Natural killer cell (primary cell): ENCODE measurements around the gene CEP41. TPM values are rescaled to one million over a fixed set of nuclear protein-coding genes. Genes with fewer than 3 reads are reported as not detected.

ENCODE experiments used
- ATAC-seq, 3 donors: fragments of 150-1000 bp in 2 of 3; fragments of 200-7000 bp in 1 of 3; cut with Tn5 transposase; 1 replicate in 1 of 3; 2 replicates in 2 of 3; pipeline ENCODE4 v1.10.0; 2021; ENCODE audit warnings: mild to moderate bottlenecking in 2 of 3, moderate library complexity in 2 of 3
- DNase-seq, 2 donors: peaks; one replicate each; pipeline versions ENCODE4 v3.0.0 to v3.0.0-alpha.2; 2013 to 2021; ENCODE audit warnings: mixed read lengths in 1 of 2
- H3K27ac ChIP-seq: one replicate; pipeline ENCODE4 v1.5.1; 2013; ENCODE audit warnings: mild to moderate bottlenecking, low read length
- H3K27me3 ChIP-seq: one replicate; pipeline ENCODE4 v1.6.1; 2013; ENCODE audit warnings: low read length; ENCODE audit not compliant: control insufficient read depth, insufficient read depth
- H3K36me3 ChIP-seq: one replicate; pipeline ENCODE4 v1.6.1; 2013; ENCODE audit warnings: low read length; ENCODE audit not compliant: control insufficient read depth, insufficient read depth
- H3K4me1 ChIP-seq: one replicate; pipeline ENCODE4 v1.6.1; 2013; ENCODE audit warnings: low read length; ENCODE audit not compliant: control insufficient read depth, insufficient read depth
- H3K4me3 ChIP-seq: one replicate; pipeline ENCODE4 v1.5.1; 2013; ENCODE audit warnings: low read length
- H3K9me3 ChIP-seq: one replicate; pipeline ENCODE4 v1.6.1; 2013; ENCODE audit warnings: low read length; ENCODE audit not compliant: control insufficient read depth, insufficient read depth
- H3K27ac Mint-ChIP-seq, 2 donors: one replicate each; pipeline ENCODE4 v1.8.0; 2022; ENCODE audit warnings: mild to moderate bottlenecking in 2 of 2, mixed read lengths in 2 of 2, moderate library complexity in 1 of 2
- H3K27me3 Mint-ChIP-seq, 2 donors: one replicate each; pipeline ENCODE4 v1.8.0; 2022; ENCODE audit warnings: low read depth in 2 of 2, mixed read lengths in 2 of 2
- H3K36me3 Mint-ChIP-seq: one replicate; pipeline ENCODE4 v1.8.0; 2022; ENCODE audit warnings: mixed read lengths
- H3K4me1 Mint-ChIP-seq, 2 donors: one replicate each; pipeline ENCODE4 v1.8.0; 2022; ENCODE audit warnings: mixed read lengths in 2 of 2
- H3K4me3 Mint-ChIP-seq: one replicate; pipeline ENCODE4 v1.8.0; 2022; ENCODE audit warnings: mild to moderate bottlenecking, moderate library complexity, mixed read lengths
- H3K9me3 Mint-ChIP-seq, 2 donors: one replicate each; pipeline ENCODE4 v1.8.0; 2022; ENCODE audit warnings: mixed read lengths in 2 of 2
- CTCF ChIP-seq: fragments of 200-600 bp; IDR thresholded peaks from one replicate; pipeline ENCODE4 v1.8.0; 2022; ENCODE audit warnings: antibody characterized with exemption
- WGBS: methylation state at CpG from one replicate; pipeline ENCODE4 v1.1.7; 2013; ENCODE audit warnings: missing lambda C conversion rate; ENCODE audit not compliant: insufficient coverage; 5-methylcytosine and 5-hydroxymethylcytosine counted together
- intact Hi-C: fragments of 100-400 bp; cut with micrococcal nuclease; formaldehyde crosslinking; loops from one replicate; pipeline ENCODE4 v1.14.2; 2022
- total RNA-seq, 4 donors: library from RNA; stranded (reverse); fragments of 120-200 nt in 1 of 4; gene quantifications; one replicate each; pipeline versions ENCODE4 v1.2.3 to v1.2.4, GENCODE V29; 2013 to 2022

The CEP41 gene
- total RNA-seq, 3 donors from 2014 or later (not counting 1 experiment from before 2014, with no cell fraction given), result 8.7 to 14.2 (median 11.2) TPM

DNA sequence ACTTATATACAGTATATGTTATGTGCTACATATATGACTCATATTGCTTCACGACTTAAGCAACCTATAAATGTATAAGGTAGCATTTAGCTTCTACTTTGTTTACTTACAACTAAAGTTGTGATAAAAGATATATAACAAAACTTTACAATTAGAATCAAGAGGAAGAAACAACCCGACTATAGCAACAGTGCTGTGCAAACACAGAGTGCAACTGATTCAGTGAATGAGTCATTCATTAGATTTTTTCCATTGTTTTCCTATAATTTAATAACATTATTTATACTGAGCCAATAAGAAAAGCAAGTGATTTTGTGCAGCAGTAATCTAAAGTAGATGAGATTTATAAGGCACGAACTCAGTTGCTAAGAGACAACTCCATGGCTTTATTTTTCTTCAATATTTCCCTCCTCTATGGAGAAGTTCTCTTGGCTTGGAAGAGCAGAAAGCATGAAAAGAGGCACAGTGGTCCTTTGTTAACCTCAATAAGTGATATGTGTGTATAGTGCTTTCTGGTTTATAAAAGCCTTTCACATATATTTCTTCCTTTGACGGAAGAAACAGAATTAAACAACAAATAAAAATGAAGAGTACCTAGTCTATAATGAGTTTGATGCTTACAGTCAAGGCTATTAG lies 19.8 kb downstream of the CEP41 start:
- Mint-ChIP-seq H3K36me3 (no peaks in the 10 kb centered on the region), H3K4me3 (no peak overlapping the region), H3K9me3 (no peaks in the 10 kb centered on the region), H3K4me1 (peaks cover 29 to 31% of the 10 kb centered on the region in 2 donors), H3K27me3 (no peaks in the 10 kb centered on the region), H3K27ac (no peak overlapping the region)
- Histone ChIP-seq H3K36me3 (no peaks in the 10 kb centered on the region), H3K4me3 (no peak overlapping the region), H3K27me3 (no peaks in the 10 kb centered on the region), H3K9me3 (no peaks in the 10 kb centered on the region), H3K4me1 (no peaks in the 10 kb centered on the region), H3K27ac (no peak overlapping the region)
- no CpG with 5 or more reads among the region's 4 CpGs for WGBS
- ATAC-seq (no peak), DNase-seq (no peak)
- TF ChIP-seq CTCF, result no peak
- intact Hi-C loops, result no loop called here

DNA sequence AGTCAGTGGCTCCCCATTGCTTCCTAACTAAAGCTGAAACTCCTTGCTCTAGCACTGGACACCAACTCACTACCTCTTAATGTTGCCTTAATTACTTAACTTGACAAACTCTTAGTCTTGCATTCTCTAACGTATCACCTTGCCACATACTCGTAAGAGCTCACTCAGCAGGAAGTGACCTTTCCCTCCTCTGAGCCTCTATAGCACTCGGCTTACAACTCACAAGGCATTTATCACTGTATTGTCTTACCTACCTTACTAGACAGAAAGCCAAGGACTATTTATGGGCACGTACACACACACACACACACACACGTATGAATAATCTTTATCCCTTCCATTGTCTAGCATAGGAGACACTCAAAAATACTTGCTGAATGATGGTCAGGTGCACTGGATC lies 21.2 kb downstream of the CEP41 start:
- intact Hi-C loops, result no loop called here
- Mint-ChIP-seq H3K9me3 (no peaks in the 10 kb centered on the region), H3K27me3 (no peaks in the 10 kb centered on the region), H3K4me1 (peaks cover 41% of the 10 kb centered on the region in 2 donors), H3K36me3 (no peaks in the 10 kb centered on the region), H3K27ac (peak overlapping the region in 1 of 2 donors; percentile 40), H3K4me3 (no peak overlapping the region)
- 78% methylated on average over 5 of the region's 5 CpGs for WGBS
- H3K9me3 ChIP-seq, result no peaks in the 10 kb centered on the region
- H3K27me3 ChIP-seq, result no peaks in the 10 kb centered on the region
- no peak overlapping the region for H3K4me3 ChIP-seq
- DNase-seq (peak in 1 of 2 donors; percentile 56), ATAC-seq (peak in 1 of 3 donors; percentile 35)
- no peak for TF ChIP-seq CTCF
- no peaks in the 10 kb centered on the region for H3K36me3 ChIP-seq
- H3K27ac ChIP-seq, result no peak overlapping the region
- peaks cover 2% of the 10 kb centered on the region for H3K4me1 ChIP-seq

DNA sequence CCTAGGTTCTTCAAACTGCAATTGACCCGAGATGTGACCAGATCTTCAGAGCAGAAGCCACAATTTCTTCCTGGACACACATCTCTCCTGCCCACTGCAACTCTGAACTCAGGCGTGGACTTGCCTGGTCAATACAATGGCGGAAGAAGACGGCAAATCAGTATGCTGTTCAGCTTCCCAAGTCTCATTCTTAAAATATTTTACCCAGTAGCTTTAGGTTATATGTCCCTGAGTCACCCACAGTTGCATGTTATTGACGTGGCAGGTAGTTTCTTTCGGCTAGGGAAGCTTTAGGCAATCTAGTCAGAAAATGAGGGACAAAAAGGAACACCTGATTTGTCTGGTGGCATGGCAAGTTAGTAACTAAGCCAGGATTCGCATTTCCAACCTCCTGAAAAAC lies 22.5 kb downstream of the CEP41 start:
- Mint-ChIP-seq H3K4me1 (peaks cover 43% of the 10 kb centered on the region in 2 donors), H3K36me3 (no peaks in the 10 kb centered on the region), H3K27me3 (no peaks in the 10 kb centered on the region), H3K9me3 (no peaks in the 10 kb centered on the region), H3K27ac (peak overlapping the region; percentile 56 to 87), H3K4me3 (no peak overlapping the region)
- H3K4me3 ChIP-seq, result no peak overlapping the region
- 95% methylated on average over 6 of the region's 7 CpGs for whole genome bisulfite sequencing
- ATAC-seq (no peak), DNase-seq (no peak)
- no peak for TF ChIP-seq CTCF
- H3K36me3 ChIP-seq, result no peaks in the 10 kb centered on the region
- peaks cover 4% of the 10 kb centered on the region for H3K4me1 ChIP-seq
- no peaks in the 10 kb centered on the region for H3K9me3 ChIP-seq
- no peak overlapping the region for H3K27ac ChIP-seq
- no peaks in the 10 kb centered on the region for H3K27me3 ChIP-seq
- intact Hi-C loops, result no loop called here

- H3K4me3 ChIP-seq, result no peak overlapping the region
- H3K27ac ChIP-seq, result no peak overlapping the region
- H3K36me3 ChIP-seq, result no peaks in the 10 kb centered on the region
- no peaks in the 10 kb centered on the region for H3K9me3 ChIP-seq
- H3K36me3 Mint-ChIP-seq, result no peaks in the 10 kb centered on the region
- H3K4me1 ChIP-seq, result peaks cover 4% of the 10 kb centered on the region
- H3K27ac Mint-ChIP-seq, result peak overlapping the region; percentile 56 to 87
- intact Hi-C loops, result no loop called here
- no peaks in the 10 kb centered on the region for H3K27me3 Mint-ChIP-seq
- H3K4me3 Mint-ChIP-seq, result peak overlapping the region; percentile 35
- no peak for TF ChIP-seq CTCF
- H3K27me3 ChIP-seq, result no peaks in the 10 kb centered on the region
- H3K9me3 Mint-ChIP-seq, result no peaks in the 10 kb centered on the region
- ATAC-seq, result peak in 2 of 3 donors; percentile 31 to 53
- DNase-seq, result peak in 1 of 2 donors; percentile 43
- 4% methylated on average over 3 of the region's 5 CpGs for WGBS
- peaks cover 43% of the 10 kb centered on the region in 2 donors for H3K4me1 Mint-ChIP-seq
Measured at GRCh38 chr7:130417213-130417612, 23.6 kb downstream of the CEP41 start.
